MV-4-11 (cell line): ENCODE data around the gene SUPT3H.
A peak's percentile ranks its signal among the peaks of the same experiment; 100 is the strongest.

Experiments used
- DNase-seq: peaks from one replicate; lab custom pipeline; 2025; lab: John Stamatoyannopoulos, UW

Gene SUPT3H

DNA sequence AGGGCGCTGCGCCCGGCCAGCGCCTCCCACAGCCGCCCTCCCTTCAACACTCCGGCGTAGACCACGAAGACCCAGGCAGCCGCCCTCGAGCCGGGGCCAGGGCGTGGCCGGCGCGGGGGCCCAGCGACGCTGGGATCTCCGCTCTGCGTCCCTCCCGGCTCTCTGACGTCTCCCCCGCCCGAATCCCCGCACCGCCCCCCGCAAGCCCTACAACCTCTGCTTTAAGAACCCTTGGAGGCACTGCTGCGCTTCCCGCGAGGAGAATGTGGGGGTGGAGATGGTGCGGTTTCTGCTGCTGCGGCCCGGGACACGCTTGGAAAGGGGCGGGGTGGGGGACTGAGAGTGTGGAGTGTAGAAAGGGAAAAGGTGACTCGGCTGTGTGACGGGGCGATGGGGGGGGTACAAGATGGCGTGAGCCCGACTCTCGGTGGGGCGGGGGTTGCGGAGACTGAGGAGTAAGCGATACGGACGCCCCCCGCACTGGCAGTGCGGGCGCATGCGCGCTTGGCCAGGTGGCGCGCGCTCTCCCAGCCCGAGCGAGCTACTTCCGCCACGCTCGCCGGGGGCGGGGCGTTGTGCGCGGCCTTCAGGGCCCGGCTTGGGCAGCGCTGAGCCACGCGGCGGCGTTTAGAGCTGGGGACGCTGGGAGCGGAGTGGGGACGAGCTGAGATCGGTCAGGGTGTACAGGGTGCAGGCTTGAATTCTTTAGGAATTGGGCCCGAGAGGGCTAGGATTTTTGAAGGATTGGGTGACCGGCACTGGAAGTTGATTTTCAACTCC is at the start of gene SUPT3H:
SUPT3H (minus strand) TSS at position 381 of the 780 bp plus-strand sequence.
- peak; percentile 90 for DNase-seq

DNA sequence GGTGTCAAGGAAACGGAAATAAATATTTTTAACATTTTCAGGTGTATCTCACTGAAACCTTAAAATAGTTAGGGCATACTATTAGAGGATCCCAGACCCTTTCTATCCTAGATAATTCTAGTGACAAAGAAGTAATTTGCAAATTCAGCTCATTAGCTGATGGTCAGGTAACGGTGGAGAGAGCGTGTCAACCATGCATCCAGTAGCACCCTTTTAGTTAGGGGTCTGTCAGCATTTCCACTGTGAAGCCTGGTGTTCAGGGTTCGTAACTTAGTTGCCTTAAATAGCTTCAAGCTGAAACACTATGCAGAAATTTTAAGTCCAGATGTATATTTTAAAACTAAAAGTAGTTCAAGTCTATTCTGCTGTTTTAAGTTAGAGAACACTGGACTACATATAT is 48.5 kb upstream of the SUPT3H start:
- peak; percentile 27 for DNase-seq

DNA sequence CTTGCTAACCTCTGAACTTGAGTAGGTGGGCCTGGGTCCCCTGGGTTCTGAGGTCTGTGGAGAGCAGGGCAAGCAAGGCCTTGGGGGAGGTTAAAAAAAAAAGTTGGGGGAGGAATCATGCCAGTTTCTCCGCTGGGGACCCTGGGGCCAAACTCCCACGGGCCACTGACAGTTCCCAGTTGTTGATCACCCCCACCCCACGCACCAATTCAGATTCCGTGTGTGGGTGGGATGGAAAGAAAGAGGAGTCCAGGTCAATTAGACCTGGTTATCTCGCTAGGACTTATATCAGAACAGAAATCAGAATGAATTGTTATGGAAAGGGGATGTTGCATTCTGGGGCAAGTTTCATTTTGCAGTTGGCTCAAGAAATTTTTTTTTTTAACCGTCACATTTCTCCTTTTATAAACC is 46.7 kb upstream of the SUPT3H start:
- DNase-seq, result peak; percentile 77

DNA sequence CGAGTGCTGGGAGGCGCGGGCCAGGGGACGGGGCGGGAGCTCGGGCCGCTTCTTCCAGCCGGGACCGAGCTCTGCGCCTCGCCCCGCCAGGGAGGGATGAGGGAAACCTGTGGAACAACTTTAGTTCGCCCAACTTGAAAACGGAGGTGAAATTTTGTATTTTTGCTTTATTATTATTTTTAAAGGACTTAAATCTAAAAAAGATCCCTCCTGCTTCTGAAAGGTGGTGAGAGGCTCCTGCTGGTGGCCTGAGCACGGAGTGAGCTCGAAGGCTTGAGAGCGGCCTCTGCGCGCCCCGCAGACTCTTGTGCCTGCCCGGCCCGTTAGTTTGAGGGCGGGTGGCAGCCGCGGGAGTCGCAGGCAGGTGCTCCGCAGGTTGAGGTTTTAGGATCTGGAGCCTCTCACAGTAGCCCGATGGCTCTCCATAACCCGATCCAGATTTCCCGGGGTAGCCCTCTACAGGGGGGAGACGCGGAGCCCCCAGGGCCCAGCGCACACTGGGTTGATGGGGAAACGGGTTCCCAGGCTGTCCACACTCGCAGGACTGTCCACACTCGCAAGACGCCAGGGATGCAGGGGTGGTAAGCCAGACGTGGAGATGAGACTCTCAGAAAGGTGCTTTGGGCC is 46.2 kb upstream of the SUPT3H start:
- DNase-seq, result no peak

DNA sequence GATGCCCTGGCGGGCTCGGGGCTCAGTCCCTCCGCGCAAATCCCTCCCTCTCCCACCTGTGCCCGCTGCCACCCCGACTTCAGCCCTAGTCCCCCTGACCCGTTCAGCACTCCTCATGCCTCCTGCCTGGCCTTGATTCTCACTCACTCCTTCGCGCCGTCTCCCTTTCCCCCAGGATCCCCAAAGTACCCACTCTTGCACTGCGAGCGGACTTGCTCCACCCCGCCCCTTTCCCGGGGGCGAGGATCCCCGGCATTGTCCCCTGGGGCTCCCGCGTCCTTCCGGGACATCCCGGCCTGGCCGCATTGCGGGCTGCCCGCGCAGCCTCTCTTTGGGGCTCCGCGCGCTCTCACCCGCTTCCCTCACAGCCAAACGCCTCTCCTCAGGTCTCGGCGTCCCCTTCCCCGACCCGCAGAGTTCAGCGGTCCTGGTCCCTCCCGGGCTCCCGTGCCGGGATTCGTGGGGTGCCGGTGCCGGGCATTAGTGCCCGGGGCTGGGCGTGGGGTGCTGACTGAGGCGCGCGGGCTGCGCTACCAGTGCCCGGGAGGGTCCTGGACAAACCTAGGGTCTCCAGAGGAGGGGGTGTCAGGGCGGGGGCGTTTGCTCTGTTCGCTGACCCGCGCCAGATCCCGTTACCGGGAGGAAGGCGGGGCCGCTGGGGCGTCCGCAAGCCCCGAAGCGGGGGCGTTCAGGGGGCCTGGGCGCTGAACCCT is 45.5 kb upstream of the SUPT3H start:
- DNase-seq, result no peak

DNA sequence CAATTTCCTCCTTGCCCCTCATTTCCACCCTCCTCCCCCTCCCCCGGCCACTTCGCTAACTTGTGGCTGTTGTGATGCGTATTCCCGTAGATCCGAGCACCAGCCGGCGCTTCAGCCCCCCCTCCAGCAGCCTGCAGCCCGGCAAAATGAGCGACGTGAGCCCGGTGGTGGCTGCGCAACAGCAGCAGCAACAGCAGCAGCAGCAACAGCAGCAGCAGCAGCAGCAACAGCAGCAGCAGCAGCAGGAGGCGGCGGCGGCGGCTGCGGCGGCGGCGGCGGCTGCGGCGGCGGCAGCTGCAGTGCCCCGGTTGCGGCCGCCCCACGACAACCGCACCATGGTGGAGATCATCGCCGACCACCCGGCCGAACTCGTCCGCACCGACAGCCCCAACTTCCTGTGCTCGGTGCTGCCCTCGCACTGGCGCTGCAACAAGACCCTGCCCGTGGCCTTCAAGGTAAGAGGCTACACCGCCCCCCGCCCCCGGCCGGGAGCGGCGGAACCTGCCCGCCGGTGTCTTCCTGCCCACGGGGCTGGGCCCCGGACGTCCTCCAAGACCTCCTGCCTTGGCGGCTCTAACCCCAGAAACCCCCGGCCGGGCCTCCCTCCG is 44.9 kb upstream of the SUPT3H start:
- DNase-seq, result no peak

DNA sequence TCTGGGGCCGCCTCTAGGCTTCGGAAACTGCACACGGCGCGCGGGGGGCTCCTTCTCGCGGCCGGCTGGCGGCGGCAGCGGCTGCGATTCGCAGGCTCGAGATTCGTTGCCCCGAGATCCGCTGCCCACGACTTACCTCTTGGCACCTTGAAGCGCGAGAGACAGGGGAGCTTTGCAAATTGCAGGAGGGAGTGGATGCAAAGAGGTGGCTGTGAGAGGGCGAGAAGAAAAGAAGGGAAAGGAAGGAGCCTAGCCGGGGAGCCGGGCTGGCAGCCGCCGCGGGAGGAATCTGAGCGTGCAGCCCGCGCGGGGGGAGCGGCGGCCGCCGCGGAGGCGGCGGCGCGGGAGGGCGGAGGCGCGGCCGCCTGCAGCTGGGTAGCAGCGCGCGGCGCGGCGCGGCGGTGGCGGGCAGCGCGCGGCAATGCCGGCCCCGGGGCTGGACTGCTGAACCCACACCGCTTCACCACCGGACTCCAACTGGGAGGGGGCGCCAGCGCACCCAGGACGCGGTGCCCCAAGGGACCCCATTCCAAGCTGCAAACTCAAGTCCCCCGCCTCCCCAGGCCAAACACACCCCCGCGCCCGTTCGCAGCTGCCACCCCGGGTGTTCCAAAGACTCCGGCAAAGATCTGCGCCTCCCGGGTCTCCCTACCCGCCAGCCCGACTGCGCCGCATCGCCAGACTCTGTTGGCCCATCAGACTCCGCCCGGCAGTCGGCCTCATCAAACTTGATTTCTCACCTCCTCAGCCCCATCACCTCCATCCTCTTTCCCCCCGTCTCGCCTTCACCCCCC is 44.2 kb upstream of the SUPT3H start:
- peak; percentile 61 for DNase-seq

DNA sequence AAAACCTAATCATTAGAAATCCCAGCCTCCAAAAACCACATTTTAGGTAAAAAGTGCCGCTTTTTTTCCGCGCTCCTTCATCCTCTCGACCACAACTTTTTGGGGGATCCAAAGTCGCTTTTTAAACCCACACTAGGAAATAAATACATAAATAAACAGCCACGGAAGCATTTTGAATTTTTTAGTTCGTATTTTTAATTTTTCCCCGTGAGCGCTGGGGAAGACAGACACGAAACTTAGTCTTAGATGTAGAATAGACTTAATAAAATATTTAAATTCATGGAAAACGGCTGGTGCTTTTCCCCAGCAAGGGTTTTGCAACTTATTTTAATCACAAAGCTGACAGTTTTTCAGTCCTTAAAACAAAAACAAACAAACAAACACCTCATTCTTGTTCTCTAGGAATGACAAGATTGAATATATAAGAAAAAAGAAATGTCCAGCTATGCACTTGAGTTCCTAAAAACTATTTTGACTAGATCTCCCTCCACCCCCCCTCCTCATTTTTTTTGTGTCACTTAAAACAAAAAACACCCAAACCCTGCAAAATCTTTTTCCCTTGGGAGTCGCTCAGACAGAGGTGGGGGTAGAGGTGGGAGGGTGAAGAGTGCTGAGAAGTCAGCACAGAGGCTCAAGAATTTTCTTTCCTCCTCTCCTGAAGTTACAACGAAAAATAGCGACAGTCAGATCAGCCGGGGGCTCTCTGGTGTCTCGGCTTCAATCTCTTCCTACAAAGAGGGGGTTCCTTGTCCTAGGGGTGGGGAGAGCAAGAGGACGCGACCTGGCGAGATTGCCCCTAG is 43.4 kb upstream of the SUPT3H start:
- DNase-seq, result peak; percentile 49

DNA sequence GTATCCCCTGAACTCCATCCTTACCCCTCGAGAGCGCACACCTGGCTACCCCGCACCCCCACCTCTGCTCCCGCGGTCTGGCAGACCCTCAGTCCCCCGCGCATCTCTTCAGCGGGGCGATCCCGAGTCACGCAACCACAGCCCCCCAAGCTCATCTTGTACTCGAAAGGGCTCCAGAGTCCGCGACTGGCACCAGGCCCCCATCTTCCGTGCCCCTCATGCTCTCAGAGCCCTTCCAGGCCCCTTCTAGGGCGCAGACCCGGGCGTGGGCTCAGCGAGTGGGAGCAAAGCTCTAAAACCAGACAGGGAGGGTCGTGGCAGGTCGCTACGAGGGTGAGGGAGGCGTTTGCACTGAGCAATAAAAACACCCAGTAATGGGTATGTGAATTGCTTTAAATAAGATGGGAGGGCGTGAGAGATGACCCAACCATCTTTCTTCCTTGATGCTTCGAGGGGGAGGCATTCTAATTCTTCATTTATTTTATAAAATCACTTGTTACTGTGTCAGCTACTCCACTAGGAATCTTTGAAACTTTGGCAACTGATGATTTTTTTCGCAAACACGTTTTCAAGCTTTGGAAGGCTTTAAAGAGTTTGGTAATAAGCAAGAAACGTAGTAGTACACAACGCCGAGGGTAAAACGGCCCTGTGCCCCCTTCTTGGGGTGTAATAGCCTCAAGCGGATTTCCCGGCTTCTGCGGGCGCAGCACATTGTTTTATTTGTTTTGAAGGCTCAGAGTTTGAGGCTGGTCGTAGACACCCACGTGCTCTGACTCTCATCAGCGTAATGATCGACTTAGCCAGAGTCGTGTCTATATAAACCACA is 42.6 kb upstream of the SUPT3H start:
- DNase-seq, result peak; percentile 85

DNA sequence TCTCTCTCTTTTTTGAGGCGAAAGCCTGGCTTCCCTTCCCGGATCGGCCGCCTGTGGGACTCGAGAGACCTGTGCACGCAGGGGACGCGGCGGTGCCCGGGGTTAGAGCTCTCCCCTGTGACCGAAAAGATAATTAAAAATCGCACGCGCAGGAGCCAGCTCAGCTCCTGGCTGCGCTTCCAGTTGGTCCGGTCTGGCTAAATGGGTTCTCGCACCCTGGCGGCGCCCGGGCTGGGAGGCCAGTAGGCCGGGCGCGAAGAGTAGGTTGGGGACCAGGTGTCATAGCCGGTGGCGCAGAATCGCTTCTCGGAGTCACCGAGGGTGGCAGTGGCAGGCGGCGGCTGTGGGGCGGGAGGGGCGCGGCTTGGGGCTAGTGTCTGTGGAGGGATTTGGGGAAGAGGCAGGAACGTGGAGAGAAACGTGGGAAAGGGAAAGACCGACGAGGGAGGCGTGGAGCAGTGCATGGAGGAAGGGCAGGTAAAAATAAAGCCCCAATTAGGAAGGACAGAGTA is 41.9 kb upstream of the SUPT3H start:
- DNase-seq, result peak; percentile 72

DNA sequence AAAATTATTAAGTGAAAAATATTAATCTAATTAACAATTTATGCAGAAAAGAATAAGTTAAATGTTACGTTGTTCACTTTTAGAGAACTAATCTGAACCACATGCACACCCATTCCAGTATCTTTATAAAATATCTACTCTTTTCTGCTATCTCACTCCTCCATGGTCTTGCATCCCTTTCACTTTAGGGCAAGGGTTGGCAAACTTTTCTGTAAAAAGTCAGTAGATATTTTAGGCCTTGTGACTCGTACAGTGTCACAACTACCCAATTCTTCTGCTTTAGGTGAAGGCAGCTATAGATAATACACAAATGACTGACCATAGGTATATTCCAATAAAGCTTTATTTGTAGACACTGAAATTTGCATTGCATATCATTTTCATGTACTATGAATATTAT is 39.7 kb upstream of the SUPT3H start:
- peak; percentile 37 for DNase-seq

DNA sequence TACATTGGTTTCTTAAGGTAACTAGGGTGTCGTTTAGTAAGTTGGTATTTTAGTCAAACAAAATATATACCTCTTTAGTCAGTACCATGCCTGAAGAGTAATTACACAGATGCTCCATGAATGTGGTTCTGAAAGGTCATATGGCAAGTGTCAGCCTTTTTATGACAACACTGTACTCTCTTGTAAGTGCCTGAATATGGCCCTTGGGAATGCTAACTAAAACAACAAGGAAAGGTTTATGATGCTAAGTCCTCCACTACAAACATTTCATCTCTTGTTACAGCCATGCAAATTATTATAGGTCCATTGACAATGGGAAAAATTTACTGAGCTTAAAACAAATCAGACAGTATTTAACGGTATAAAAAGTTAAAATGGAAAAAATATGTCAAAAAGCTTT is 39.0 kb upstream of the SUPT3H start:
- no peak for DNase-seq

DNA sequence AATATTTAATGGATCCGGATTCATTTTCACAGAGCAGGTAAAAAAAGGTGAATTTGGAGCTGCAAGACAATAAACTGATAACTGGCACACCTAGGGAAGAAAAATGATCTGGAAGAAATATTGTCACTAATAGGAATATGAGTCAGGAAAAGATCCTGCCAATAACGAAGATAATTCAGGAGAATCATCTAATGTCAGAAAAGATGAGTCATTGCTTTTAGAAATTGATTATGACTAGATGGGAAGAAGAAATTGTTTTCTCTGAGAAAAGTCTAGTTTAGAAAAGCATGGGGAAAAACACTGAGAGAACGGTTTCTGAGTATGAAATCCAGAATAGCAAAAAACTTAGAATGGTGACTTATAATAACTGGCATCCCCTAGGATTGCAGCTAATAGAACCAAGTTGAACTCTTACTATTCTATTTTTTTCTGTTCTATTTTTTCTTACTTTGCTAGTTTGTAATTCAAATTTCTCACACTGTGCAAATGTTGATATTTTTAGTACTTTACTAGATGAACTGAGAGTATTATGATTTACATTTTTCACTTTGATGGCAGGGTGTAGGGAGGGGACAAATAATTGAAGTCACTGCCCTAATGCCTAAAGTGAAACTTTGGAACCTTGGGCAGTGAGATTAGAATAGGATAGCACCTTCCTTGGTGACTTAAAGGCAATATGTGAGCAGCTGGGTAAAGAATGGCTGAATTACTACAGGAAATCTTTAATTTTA is 38.2 kb upstream of the SUPT3H start:
- DNase-seq, result no peak

DNA sequence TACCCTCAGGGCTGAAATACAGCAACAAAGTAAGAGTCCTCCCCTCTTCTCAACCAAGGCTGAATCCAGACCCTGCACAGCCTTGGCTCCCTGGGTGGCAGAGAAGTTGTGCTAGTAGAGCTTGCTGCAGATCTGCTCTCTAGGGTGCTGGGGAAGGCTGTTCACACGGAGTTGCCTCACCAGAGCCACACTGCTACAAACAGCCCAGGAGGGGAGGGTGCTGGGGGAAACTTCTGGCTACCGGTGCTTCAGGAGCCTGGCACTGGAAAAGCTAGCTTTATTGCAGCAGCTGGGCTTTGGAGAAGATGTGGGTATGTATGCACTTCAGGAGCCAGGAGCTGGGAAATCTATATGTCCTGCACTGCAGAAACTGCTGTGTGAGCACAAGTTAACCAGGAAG is 37.6 kb upstream of the SUPT3H start:
- peak; percentile 36 for DNase-seq

DNA sequence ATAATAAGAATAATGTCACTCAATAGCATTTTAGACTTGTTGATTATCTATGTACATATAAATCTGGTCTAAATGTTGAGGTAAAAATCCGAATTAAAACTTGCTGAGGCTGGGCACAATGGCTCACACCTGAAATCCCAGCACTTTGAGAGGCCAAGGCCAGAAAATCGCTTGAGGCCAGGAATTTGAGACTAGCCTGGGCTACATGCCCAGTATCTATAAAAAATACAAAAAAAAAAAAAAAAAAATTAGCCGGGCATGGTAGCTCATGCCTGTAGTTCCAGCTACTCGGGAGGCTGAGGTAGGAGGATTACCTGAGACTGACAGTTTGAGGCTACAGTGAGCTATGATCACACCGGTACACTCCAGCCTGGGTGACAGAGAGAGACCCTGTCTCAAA is 34.2 kb upstream of the SUPT3H start:
- no peak for DNase-seq

DNA sequence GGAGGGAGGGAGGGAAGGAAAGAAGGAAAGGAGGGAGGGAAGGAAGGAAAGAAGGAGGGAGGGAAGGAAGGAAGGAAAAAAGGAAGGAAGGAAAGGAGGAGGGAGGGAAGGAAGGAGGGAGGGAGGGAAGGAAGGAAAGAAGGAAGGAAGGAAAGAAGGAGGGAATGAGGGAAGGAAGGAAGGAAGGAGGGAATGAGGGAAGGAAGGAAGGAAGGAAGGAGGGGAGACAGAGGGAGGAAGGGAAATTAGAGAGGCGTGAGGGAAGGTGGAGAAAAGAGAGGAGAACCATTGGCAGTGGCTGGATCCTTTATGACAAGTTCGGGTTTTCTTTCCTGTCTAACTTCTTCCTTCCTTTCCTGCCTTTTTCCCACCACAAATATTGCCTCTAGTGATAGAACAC is 22.3 kb upstream of the SUPT3H start:
- no peak for DNase-seq

DNA sequence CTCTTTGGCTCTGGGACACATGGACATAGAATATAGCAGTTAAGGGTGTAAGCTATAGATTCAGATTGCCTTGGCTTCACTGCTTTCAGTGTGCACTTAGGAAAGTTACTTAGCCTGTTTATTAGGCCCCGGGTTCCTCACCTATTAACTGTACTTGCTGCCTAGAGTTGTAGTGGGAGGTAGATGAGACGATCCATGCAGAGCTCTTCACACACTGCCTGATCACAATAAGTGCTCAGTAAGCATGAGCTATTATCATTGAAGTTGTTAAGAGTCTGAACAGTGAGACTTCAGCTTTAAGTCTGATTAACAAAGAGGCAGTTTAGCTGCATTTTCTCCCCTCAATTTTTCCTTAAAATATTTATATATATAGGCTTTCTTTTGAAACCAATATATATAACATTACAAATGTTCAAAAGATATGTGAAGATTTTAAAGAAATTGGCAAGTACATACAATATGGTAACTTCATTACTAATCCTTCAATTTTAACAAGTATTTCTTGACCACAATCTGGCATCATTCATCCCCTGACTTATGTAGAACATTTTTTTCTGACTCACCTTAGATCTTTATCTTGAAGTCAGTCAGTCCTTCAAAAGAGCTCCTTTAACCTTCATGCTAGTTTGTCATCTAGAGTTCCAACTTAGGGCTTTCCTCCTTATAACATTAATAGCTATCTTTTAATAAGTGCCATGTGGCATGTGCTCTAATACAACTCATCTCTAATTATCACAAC is 20.5 kb upstream of the SUPT3H start:
- DNase-seq, result no peak

DNA sequence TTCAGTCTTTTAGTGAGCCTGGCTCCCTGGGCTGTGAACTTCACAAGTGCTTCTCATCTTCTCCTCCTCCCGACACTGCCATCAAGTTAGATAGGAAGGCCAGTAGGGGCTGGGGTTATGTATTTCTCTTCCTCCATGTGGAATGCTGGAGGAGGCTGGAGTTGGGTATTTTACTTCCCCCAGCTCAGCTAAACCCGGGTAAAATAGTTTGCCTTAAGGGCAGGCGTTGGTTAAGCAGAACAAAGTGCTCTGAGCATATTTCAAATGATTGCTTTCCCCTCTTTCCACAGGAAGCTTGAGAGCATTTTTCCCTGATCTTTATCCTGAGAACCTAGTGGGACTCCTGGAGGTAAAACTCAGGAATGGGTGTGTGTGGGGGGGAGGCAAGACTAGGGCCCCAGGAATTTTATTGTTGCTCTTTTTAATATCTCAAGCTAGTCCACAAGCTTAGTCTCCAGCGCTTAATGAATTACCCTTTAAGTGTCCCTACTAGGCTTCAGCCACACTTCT is 16.9 kb upstream of the SUPT3H start:
- DNase-seq, result no peak
